ENCODE measurements around the gene SLC25A53. TPM values are rescaled to one million over a fixed set of nuclear protein-coding genes. Genes with fewer than 3 reads are reported as not detected.

SLC25A53 gene
- total and polyA plus RNA-seq, 2 of the 13 experiments (the other 11 are each of a cell fraction or from before 2014, with no cell fraction given): 3.4 to 4.5 TPM

GRCh38 chrX:104172788-104173187 lies 16.0 kb upstream of the SLC25A53 start (continued):
- TF ChIP-seq ZNF646 (CRISPR knock-in tag; IDR thresholded peaks at IDR 0.05): no peak
- no peak for TF ChIP-seq SNRNP70 (IDR thresholded peaks at IDR 0.05; ENCODE audit: low read depth, low read length)
- TF ChIP-seq ZFX (CRISPR knock-in tag; IDR thresholded peaks at IDR 0.05; ENCODE audit: low read depth): no peak
- TF ChIP-seq GABPA (IDR thresholded peaks at IDR 0.05; ENCODE audit: low read depth, low read length): no peak
- TF ChIP-seq GABPA (CRISPR knock-in tag; IDR thresholded peaks at IDR 0.05; ENCODE audit: low read depth): no peak
- TF ChIP-seq CREB3 (CRISPR knock-in tag; IDR thresholded peaks at IDR 0.05): no peak
- no peak for TF ChIP-seq NFRKB (IDR thresholded peaks at IDR 0.05)
- no peak for TF ChIP-seq TBX3 (IDR thresholded peaks at IDR 0.05; ENCODE audit: borderline replicate concordance)
- no peak for TF ChIP-seq CBX1 (IDR thresholded peaks at IDR 0.05; ENCODE audit: low read depth)
- no peak for TF ChIP-seq HES4 (CRISPR knock-in tag; IDR thresholded peaks at IDR 0.05; ENCODE audit: borderline replicate concordance)
- no peak for TF ChIP-seq SRSF9 (IDR thresholded peaks at IDR 0.05; ENCODE audit: borderline replicate concordance, insufficient read depth, low read depth, low read length, poor library complexity, severe bottlenecking)
